Esophagus muscularis mucosa (tissue), 4 donors: Measurements from ENCODE around the gene LEFTY2. TPM values are rescaled to one million over a fixed set of nuclear protein-coding genes. Genes with fewer than 3 reads are reported as not detected.

Experiments used
- DNase-seq: peaks from one replicate; pipeline ENCODE4 v3.0.0-alpha.2; 2017; ENCODE audit errors: extremely low spot score
- H3K27ac ChIP-seq, 4 donors: fragments of 200-600 bp; sonication (generic); replicated peaks in 1 of 4; 1 replicate in 3 of 4; 2 replicates in 1 of 4; pipeline ENCODE4 v1.5.1; 2016 to 2019; ENCODE audit warnings: mild to moderate bottlenecking in 1 of 4
- H3K27me3 ChIP-seq, 4 donors: fragments of 200-600 bp; sonication (generic); one replicate each; pipeline versions ENCODE4 v1.5.1 to v1.6.0; 2016 to 2019
- H3K36me3 ChIP-seq, 4 donors: fragments of 200-600 bp; sonication (generic); one replicate each; pipeline ENCODE4 v1.5.1; 2016 to 2019
- H3K4me1 ChIP-seq, 4 donors: fragments of 200-600 bp; sonication (generic); one replicate each; pipeline ENCODE4 v1.5.1; 2016 to 2019
- H3K4me3 ChIP-seq, 4 donors: fragments of 200-600 bp; sonication (generic); 1 replicate in 2 of 4; 2 replicates in 2 of 4; pipeline ENCODE4 v1.5.1; 2016 to 2019; ENCODE audit warnings: mild to moderate bottlenecking in 4 of 4, moderate library complexity in 1 of 4
- H3K9me3 ChIP-seq, 4 donors: fragments of 200-600 bp; sonication (generic); 1 replicate in 3 of 4; 2 replicates in 1 of 4; pipeline ENCODE4 v1.5.1; 2016 to 2019
- EP300 ChIP-seq: sonication (generic); formaldehyde crosslinking; IDR thresholded peaks from one replicate; pipeline ENCODE4 v1.6.1; 2017; ENCODE audit warnings: antibody characterized with exemption
- POLR2A ChIP-seq: fragments of 450-650 bp; IDR thresholded peaks from one replicate; pipeline ENCODE4 v1.6.1; 2017; ENCODE audit warnings: antibody characterized with exemption, moderate library complexity, mild to moderate bottlenecking, low read depth
- POLR2AphosphoS5 ChIP-seq, 2 donors: sonication (generic); formaldehyde crosslinking; IDR thresholded peaks; one replicate each; pipeline ENCODE4 v1.6.1; 2017; ENCODE audit warnings: antibody characterized with exemption in 2 of 2
- WGBS: methylation state at CpG from one replicate; pipeline ENCODE4 v1.1.5; 2018; 5-methylcytosine and 5-hydroxymethylcytosine counted together
- intact Hi-C: fragments of 100-400 bp; cut with DNase I; formaldehyde crosslinking; loops from one replicate; pipeline ENCODE4 v1.15.1; 2023
- total RNA-seq, 4 donors: library from RNA; depleted of rRNA; stranded (reverse); fragments of >200 nt; gene quantifications; one replicate each; pipeline versions ENCODE4 v1.1.0 to v1.2.1, GENCODE V29; 2016
- TF ChIP-seq, protein P1 (sequence below), 3 experiments: fragments of 200-600 bp in 2 of 3; fragments of 450-650 bp in 1 of 3; sonication (generic) in 2 of 3; IDR thresholded peaks; one replicate each; pipeline ENCODE4 v1.5.1; 2017 to 2019; ENCODE audit warnings: antibody characterized with exemption in 3 of 3, mild to moderate bottlenecking in 2 of 3, moderate library complexity in 1 of 3

Gene LEFTY2
- total RNA-seq, 4 donors from 2014 or later: 0.17 to 0.98 TPM; not detected in 2

DNA sequence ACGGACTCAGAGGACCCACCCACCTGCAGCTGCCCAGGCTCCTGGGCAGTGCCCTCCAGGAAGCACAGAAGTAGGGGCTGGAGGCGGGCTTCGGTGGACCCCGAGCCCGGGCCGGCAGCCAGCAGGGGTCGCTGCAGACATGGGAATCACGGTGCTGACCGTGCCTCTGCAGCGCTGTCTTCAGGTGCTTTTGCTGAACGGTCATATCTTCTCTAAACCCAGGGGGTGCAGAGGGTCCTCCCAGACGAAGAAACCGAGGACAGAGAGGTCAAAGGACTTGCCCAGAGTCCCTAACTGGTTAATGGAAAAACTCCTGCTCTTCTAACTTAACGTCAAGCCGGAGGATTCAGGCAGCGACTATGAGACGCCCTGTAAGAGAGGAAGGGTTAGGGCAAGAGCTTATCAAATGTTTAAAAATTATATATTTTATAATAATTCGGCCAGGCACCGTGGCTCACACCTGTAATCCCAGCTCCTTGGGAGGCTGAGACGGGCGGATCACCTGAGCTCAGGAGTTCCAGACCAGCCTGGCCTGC lies 21.5 kb upstream of the LEFTY2 start:
- intact Hi-C loops: no loop called here
- TF ChIP-seq EP300: no peak
- no peak for TF ChIP-seq POLR2A
- TF ChIP-seq, protein P1, sequence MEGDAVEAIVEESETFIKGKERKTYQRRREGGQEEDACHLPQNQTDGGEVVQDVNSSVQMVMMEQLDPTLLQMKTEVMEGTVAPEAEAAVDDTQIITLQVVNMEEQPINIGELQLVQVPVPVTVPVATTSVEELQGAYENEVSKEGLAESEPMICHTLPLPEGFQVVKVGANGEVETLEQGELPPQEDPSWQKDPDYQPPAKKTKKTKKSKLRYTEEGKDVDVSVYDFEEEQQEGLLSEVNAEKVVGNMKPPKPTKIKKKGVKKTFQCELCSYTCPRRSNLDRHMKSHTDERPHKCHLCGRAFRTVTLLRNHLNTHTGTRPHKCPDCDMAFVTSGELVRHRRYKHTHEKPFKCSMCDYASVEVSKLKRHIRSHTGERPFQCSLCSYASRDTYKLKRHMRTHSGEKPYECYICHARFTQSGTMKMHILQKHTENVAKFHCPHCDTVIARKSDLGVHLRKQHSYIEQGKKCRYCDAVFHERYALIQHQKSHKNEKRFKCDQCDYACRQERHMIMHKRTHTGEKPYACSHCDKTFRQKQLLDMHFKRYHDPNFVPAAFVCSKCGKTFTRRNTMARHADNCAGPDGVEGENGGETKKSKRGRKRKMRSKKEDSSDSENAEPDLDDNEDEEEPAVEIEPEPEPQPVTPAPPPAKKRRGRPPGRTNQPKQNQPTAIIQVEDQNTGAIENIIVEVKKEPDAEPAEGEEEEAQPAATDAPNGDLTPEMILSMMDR (IDR thresholded peaks at IDR 0.05): peak in 2 of 3 experiments; percentile 40 to 51
- Histone ChIP-seq H3K36me3 (no peaks in the 10 kb centered on the region), H3K27me3 (peaks cover 0 to 16% (median 0%) of the 10 kb centered on the region in 4 donors), H3K9me3 (no peaks in the 10 kb centered on the region), H3K4me3 (no peak overlapping the region), H3K4me1 (peaks cover 0 to 4% (median 2%) of the 10 kb centered on the region in 4 donors), H3K27ac (no peak overlapping the region)
- no peak for DNase-seq
- 43% methylated on average over 16 of the region's 21 CpGs for WGBS

DNA sequence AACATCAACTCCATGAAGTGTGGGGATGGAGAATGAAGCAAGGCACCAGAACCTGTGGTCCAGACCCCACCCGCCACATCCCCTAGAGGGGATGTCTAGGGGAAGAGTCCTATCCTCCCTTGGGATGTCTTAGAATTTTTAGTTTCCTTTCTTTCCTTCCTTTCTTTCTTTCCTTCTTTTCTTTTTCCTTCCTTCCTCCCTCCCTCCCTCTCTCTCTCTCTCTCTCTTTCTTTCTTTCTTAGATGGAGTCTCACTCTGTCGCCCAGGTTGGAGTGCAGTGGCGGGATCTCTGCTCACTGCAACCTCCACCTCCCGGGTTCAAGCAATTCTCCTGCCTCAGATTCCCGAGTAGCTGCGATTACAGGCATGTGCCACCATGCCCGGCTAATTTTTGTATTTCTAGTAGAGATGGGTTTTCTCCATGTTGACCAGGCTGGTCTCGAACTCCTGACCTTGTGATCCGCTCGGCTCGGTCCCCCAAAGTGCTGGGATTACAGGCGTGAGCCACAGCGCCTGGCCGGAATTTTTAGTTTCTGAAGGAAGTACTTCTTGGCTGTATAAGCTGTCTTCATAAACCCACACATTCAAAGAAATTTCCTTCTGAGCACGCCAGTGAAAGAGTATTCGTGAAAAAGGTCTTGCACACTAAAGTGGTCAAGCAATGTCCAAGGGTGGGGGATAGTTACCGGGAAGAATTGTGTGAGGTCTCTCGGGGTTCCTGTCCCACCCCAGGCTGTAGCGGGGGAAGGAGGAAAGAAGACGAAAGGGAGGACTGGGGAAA lies 20.8 kb upstream of the LEFTY2 start:
- no peak overlapping the region for H3K4me3 ChIP-seq
- H3K9me3 ChIP-seq: no peaks in the 10 kb centered on the region
- no peaks in the 10 kb centered on the region for H3K36me3 ChIP-seq
- intact Hi-C loops: no loop called here
- TF ChIP-seq POLR2A: no peak
- TF ChIP-seq, protein P1 (IDR thresholded peaks at IDR 0.05): no peak
- 76% methylated on average over 20 of the region's 20 CpGs for WGBS
- H3K27ac ChIP-seq: no peak overlapping the region
- no peak for DNase-seq
- peaks cover 0 to 4% (median 2%) of the 10 kb centered on the region in 4 donors for H3K4me1 ChIP-seq
- H3K27me3 ChIP-seq: peaks cover 0 to 16% (median 0%) of the 10 kb centered on the region in 4 donors

DNA sequence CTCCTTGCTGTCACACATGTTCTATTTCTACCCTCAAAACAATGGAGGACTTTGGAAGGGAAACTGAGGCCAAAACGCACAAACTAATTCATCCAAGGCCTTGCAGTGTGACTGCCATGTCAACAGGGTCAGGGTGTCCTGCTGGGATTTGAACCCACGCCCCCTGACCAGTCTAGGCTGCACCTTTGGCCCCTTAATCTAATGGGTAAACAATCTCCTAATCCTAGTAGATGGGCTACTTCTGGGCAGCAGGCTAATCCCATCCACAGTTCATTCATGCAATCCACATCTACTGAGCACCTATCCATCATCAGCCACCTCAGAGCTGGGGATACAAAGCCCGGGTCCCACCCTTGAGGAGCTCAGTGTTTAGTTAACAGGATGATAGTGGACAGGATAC lies 17.0 kb upstream of the LEFTY2 start:
- WGBS: 88% methylated on average over 3 of the region's 3 CpGs
- TF ChIP-seq, protein P1 (IDR thresholded peaks at IDR 0.05): no peak
- no peak for TF ChIP-seq EP300
- intact Hi-C loops: no loop called here
- no peaks in the 10 kb centered on the region for H3K36me3 ChIP-seq
- H3K4me3 ChIP-seq: no peak overlapping the region
- peaks cover 0 to 4% (median 2%) of the 10 kb centered on the region in 4 donors for H3K4me1 ChIP-seq
- no peak overlapping the region for H3K27ac ChIP-seq
- no peaks in the 10 kb centered on the region for H3K9me3 ChIP-seq
- H3K27me3 ChIP-seq: peaks cover 0 to 16% (median 0%) of the 10 kb centered on the region in 4 donors
- DNase-seq: no peak

DNA sequence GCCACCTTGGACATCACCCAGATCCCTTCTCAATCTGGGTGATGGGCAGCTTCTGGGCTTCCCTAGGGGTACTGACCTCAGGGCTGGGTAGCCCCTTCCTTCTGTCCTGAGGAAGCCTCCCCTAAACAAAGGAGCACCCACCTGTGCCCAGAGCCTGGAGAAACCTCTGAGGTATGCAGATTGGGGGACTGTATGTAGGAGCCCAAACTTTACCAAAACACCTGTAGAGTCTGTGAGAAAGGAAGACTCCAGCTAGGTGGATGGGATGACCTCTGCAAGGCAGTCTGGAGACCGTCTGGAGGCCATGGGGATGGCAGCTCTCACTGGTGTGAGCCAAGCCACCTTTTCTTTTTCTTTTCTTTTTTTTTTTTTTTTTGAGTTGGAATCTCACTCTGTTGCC lies 13.7 kb upstream of the LEFTY2 start:
- peaks cover 0 to 13% (median 0%) of the 10 kb centered on the region in 4 donors for H3K27me3 ChIP-seq
- no peak overlapping the region for H3K4me3 ChIP-seq
- WGBS: 76% methylated on average over 1 of the region's 1 CpG
- H3K36me3 ChIP-seq: no peaks in the 10 kb centered on the region
- H3K27ac ChIP-seq: no peak overlapping the region
- TF ChIP-seq, protein P1 (IDR thresholded peaks at IDR 0.05): no peak
- no peak for TF ChIP-seq EP300
- TF ChIP-seq POLR2A: no peak
- H3K4me1 ChIP-seq: no peaks in the 10 kb centered on the region
- no peak for DNase-seq
- intact Hi-C loops: no loop called here
- no peaks in the 10 kb centered on the region for H3K9me3 ChIP-seq

DNA sequence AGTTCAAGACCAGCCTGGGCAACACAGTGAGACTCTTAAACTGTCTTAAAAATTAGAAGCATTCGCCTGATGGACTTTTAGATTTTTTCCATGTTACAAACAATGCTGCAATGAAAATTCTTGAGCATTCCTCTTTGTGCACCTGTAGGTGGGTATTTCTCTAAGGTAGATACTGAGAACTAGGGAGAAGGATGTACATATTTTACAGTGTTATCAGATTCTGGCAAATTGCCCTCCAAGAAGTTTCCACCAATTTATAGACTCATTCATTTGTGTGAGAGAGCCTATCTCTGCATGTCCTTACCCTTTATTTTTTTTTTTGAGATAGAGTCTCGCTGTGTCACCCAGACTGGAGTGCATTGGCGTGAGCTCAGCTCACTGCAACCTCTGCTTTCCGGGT lies 12.3 kb upstream of the LEFTY2 start:
- no peak for TF ChIP-seq POLR2A
- no peak for TF ChIP-seq POLR2AphosphoS5 (IDR thresholded peaks at IDR 0.05)
- TF ChIP-seq, protein P1 (IDR thresholded peaks at IDR 0.05): no peak
- TF ChIP-seq EP300: no peak
- Histone ChIP-seq H3K9me3 (no peaks in the 10 kb centered on the region), H3K27me3 (peaks cover 0 to 18% (median 0%) of the 10 kb centered on the region in 4 donors), H3K27ac (no peak overlapping the region), H3K4me3 (no peak overlapping the region), H3K4me1 (no peaks in the 10 kb centered on the region), H3K36me3 (no peaks in the 10 kb centered on the region)
- no peak for DNase-seq
- 87% methylated on average over 4 of the region's 4 CpGs for WGBS
- intact Hi-C loops: no loop called here
